Measurements from ENCODE around the gene NEMP2.
"Not testable (repeated sequence)": the region's sequence is repeated elsewhere in the genome, so short reads cannot be mapped to it uniquely, and the experiment has no call there.

Gene NEMP2

DNA sequence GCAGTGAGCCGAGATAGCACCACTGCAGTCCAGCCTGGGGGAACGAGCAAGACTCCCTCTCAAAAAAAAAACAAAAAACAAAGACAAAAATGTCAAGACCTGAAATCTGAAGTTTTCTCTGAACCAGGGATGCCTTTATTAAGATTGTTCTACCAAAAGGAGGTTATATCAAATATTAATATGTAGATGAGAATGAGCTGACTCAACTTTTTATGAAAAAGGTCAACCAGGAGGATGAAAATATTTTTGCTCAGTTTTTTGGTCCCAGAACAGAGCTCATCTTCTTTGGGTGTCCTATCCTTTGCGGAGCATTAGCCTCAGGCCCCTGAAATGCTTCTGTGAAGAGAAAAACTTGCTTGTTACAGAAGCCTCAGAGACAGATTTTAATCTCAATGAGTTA is 44.0 kb downstream of the NEMP2 start:
- no peak for DNase-seq (ENCODE audit: low read depth)

DNA sequence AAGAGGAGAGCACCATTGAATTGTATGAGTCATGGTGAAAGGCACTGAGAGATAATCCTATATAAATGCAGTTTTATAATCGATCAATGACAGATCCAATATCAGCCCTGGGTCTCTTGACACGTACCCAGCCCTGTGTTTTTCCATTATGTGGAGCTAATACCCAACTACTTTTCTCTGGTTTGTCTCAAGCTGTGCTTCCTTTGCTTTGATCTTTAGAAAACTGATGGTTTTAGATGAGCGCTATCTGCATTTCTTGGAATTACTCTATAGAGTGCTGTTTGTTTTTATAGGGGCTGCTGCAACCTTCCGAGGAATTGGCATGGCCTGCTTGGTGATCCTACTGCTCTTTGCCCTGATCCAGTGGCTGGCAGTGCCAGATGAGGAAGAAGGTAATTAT is 45.0 kb downstream of the NEMP2 start:
- DNase-seq (ENCODE audit: low read depth), result no peak

DNA sequence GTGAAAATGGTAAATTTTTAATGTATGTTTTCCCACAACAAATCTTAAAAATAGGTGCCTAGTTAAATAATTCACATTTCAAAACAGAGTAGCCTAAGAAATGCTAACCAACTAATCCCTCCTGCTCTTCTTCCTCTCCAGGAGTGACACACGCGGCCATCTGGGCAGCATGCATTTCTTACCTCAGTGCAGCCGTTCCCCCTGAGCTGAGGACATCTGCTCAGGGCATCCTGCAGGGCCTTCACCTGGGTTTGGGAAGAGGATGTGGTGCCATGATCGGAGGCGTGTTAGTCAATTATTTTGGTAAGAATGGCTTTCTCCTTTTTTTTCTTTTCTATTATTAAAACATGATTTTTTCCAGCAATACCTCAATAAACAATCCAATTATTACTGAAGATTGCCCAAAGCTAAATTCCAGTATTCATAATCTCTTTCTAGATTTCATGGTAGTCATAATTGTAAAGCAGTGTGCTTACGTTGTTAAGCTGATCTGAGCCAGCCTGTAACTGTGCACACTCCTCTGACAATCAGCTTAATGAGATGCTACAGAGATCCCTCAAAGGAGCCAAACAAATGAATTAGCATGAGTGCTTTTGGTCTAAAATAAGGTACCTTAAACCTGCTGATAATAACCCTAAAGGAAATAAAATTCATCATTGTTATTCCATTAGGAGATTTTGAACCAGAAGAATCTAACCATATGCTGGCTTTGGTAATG is 45.8 kb downstream of the NEMP2 start:
- no peak for DNase-seq (ENCODE audit: low read depth)

DNA sequence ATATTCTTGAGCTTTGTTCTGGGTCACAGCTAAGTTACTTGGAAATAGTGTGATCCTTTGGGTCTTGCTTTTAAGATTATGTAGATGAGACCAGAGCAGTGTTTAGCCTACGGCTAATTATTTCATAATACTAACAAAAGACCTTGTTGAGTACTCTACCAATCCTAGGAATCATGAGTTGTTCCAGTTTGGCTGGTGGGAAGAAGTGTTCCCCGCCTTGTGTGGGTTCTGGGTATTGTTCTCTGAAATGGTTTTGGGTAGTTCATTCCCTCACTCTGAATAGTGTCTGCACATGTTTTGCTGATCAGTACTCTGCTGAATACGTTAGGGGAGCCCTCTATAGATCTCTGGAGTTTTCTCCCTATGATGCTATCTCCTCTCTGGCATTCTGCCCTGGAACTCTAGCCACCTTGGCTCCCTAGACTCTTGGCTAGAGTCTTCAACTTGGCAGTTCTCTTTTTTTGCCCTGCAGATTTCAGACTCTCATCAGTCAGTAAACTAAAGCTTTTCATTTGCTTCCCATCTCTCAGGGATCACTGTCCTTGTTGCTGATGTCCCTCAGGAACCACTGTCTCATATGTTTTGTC is 48.4 kb downstream of the NEMP2 start:
- no peak for DNase-seq (ENCODE audit: low read depth)

DNA sequence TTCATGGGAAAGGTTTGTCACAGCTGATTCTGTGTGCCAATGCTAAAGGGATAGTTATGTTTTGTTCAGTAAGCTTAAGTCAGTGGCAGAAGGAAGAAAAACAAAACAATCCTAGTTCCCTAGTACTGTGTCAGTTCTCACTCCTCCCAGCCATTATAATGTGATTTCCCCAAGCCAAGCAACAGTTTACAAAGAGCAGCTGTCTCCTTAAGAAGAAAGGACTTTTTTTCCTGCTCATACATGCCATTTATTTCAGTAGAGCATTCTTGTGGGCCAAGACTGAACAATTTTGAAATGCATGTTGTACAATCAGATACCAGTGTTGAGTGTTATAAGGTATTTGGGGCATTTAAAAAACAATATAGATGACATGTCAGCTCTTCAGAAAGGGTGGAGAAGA is 52.1 kb downstream of the NEMP2 start:
- no peak for DNase-seq (ENCODE audit: low read depth)

DNA sequence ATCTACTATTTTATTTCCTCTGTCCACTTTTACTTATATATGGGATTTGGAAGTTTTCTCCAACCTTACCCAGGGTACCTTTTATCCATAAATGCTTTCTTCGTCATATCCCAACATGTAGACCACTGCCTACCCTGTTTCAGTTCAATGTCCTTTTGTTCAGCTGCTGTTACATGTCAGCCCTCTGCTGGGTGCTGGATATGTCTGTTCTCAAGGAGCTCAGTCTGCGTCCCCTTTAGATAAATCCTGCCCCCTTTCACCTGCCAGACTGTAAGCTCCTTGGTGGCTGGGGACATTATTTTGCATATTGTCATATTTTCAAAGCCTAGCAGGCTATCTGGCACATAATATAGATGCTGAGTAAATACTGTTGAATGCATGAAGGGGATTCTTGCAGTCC is 53.2 kb downstream of the NEMP2 start:
- DNase-seq (ENCODE audit: low read depth), result no peak

DNA sequence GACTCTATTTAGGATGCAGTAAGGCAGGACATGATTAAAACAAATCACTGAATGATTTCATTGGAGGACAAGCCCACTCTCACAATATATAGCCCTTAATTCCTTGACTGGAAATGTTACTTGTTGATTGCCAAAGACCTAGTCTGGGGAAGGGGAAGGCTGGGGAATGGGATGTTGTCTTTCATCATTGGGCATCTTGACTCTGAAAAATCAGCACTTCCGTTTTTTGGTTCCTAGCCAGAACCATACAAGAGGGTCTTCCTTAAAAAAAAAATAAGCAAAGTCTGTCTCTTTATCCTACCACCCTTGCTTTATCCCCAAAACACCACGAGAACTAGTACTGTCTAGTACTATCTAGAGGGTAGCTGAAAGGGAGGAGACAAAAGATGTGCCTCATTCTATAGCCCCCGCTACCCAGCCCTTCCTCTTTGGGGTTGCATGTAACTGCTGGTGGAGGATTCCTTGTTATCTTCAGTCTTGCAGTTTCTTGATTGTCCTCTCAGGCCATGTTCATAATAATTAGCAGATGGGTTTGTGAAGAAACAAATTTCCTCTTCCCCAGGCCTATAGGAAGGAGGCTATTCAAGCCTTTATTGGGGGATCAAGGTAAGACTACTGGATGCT is 55.8 kb downstream of the NEMP2 start:
- DNase-seq (ENCODE audit: low read depth), result no peak

DNA sequence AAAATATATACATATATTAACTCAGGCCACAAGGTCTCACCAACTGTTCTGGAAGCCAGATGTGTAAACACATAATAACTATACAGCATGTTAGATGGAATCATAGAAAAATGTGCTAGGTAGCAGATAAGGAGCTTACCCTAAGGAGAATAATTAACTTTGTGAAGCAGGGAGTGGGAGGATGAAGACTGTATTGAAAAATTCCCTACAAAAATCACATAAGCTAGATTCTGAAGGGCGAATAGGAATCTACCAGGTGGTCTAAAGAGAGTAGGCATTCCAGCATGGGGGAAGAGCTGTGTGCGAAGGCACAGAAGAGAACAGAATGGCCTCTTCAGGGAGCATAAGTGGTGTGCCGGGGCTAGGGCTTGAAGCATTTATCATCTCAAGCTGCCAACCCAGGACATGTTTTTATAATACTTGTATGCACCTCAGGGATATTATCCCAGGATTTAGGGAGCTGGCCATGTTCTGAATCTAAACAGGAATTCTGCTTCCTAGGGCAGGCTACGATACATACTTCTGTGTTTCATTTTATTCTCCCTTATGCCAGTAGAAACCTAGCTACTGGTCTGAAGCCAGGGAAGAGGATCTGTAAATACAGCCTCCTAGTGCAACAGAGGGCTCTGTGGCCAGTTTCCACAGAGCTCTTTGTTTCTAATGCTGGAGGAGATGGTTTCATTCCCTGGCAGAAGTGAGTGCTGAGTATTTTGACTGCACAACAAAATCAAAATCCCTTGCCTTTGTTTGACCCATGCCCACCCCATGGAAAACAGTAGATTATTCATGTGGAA is 56.7 kb downstream of the NEMP2 start:
- DNase-seq (ENCODE audit: low read depth), result peak; percentile 25

DNA sequence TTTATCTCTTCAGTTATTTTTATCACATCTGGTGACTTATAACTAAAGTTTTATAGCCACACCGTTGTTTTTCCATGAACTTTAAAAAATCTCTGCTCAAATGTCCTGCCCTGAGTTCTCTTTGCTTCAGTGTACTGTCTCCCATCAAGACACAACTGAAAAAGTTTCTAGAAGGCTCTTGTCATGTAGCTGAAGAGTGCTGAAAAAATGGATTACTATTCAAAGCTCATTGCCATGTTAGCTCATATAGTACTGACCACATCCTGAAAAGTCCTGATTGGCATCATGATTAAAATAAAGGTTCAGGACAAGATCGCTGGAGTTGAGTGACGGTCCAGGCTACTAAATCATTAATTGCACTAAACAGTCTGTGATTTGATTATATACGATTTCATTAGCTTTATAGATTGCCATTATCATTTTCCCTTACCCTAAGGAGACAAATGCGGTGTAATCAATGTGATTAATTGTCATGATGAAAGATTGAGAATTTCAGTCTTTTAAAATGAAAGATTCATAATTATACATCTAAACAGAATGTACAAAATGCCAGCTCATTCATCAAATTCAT is 64.2 kb downstream of the NEMP2 start:
- DNase-seq (ENCODE audit: low read depth), result no peak

DNA sequence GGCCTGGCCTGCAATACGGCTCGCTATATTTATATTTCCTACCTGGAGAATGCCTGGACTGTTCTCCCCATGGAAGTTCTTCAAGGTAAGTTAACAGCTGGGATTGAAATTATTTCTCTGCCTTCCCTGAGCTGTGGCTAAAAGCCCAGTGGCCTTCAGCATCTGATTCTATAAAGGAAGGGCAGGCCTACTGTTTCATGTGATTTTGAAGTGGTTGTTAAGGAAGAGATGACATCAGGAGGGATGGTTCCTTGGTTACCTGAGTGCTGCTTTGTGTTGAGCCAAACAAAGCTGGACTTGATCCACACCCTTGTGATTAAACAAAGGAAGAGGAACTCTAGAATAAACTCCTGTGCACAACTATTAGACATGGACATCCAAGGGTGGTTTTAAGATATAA is 64.8 kb downstream of the NEMP2 start:
- peak; percentile 42 for DNase-seq (ENCODE audit: low read depth)

DNA sequence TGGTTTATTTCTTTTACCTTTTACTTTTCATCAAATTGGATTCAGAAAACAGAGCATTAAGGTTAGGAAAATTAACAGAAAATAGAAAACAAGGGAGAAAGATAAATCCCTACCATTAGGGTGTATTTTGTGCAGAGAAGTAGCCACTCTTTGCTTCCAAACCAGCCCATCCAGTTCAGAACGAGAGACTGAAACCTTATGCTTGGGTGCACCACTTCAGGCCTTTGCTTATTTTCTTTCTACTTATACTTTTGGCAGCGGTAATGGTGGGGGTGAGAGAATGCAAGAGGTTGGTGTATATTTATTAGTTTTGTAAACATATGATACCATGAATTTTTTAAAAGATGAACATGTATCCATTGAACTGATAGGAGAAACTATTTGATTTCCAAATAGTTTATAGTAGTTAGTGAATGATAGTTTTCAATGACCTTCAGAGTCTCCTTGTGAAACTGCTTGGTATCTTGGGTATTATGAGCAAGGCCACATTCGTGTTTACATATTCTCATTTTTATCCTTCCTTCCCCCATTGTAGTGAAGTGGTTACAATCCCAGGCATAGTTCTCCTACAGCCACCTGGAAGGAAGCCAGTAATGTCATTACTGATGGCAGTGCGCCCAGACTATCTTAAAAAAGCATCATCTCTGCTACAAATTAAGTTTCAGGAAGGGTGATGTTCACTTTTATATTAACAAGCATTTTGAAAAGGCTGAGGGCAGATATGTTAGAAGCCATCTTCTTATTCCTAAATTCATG is 65.5 kb downstream of the NEMP2 start:
- DNase-seq (ENCODE audit: low read depth), result peak; percentile 94

DNA sequence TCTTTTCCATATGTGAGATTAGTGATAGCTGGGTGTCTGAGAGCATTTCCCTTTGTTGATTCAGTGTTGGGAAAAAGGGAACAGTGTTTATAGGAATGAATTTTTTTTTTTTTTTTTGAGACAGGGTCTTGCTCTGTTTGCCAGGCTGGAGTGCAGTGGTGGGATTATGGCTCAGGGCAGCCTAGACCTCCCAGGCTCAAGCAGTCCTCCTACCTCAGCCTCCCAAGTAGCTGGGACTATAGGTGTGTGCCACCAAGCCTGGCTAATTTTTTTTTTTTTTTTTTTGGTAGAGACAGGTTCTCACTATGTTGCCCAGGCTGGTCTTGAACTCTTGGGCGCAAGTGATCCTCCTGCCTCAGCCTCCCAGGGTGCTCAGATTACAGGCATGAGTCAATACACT is 66.2 kb downstream of the NEMP2 start:
- DNase-seq (ENCODE audit: low read depth), result not testable (repeated sequence)

DNA sequence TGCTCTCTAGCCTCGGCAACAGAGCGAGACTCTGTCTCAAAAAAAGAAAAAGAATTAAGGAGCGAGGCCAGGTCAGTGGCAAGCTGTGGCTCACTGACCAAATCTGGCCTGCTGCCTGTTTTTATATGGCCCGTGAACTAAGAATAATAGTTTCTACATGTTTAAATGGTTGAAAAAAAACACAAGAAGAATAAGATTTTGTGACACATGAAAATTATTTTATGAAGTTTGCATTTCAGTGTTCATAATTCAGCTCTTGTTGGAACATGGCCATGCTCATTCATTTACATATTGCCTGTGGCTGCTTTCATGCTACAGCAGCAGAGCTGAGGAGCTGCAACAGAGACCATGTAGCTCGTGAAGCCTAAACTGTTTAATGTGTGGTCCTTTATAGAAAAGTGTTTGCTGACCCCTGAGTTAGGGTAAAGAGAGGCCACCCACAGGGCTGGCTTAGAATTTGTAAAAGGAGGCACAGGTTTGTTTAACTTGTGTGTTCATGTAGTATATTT is 66.9 kb downstream of the NEMP2 start:
- peak; percentile 65 for DNase-seq (ENCODE audit: low read depth)

DNA sequence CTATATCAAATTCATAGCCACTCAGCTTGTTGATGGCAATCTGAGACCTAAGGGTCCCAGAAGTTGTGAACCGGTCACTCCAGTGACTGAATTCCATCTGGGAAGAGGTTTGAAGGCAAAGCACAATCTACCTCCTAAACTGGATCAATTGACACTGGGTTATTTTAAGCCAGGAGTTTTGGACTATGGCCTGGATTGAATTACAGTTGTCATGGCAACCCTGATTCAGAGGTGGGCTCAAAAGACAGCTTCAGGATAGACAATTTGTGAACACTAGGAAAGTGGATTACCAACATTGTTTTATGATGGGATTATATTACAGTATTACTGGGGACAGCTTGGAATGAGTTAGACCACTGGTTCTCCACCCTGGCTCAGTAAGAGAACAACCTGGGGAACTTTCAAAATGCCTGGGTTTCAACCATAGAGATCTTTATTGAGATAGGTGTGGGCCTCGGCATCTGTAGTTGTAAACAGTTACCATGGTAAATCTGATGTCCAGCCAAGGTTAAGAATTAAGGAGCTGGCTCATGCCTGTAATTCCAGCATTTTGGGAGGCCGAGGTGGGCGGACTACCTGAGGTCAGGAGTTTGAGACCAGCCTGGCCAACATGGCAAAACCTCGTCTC is 67.6 kb downstream of the NEMP2 start:
- DNase-seq (ENCODE audit: low read depth), result peak; percentile 17

DNA sequence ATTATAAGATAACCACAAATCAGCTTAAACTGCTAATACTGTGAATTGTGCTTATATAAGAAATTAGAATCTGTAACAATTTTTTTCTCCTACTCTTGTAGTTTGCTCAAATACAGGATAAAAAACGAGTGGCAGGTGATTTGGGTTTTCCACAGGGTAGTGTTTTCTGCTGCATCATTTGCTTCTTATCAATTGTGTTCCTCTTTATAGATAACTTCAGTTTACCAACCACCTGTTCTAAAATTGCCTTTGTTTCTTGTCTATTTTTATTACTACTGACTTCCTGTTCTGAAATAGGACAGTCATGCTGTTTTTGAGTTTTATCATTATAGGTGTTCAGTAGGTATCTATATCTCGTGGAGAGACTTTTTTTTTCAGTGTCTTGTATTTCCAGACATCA is 69.5 kb downstream of the NEMP2 start:
- DNase-seq (ENCODE audit: low read depth), result no peak

DNA sequence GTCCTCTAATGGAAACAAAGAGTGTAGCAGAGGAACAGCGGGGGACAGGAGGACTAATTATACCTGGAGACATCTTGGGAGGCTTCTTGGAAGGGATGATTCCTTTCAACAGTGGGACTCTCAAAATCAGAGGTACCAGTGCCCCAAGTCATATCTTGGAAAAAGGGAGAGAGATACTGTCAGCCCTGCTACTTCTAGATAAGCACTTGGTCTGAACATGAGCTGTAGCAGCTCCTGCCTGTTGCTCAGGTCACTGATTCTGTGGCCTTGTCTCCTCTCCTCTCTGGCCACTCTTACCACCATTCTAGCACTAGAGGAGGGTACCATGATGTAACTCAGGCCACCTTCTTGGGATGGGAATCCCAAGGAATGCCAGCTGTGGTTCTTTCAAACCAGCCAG is 71.9 kb downstream of the NEMP2 start:
- DNase-seq (ENCODE audit: low read depth), result no peak

DNA sequence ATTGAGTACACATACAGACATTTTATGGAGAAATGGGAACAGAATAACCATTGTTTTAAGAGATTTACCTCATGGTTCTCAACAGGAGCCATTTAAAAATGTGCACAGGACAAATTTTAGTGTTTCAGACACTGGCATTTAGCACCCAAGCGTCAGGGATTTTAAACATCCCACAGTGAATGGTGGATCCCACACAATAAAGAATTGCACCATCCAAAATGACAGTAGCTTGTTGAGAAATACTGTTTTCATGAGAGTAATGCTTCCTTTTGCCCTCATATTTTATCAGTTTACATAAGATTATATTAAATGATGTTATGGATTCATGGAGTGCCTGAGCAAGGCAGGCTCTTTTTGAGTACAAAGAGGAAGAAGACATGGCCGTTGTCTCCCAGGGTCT is 72.3 kb downstream of the NEMP2 start:
- no peak for DNase-seq (ENCODE audit: low read depth)

DNA sequence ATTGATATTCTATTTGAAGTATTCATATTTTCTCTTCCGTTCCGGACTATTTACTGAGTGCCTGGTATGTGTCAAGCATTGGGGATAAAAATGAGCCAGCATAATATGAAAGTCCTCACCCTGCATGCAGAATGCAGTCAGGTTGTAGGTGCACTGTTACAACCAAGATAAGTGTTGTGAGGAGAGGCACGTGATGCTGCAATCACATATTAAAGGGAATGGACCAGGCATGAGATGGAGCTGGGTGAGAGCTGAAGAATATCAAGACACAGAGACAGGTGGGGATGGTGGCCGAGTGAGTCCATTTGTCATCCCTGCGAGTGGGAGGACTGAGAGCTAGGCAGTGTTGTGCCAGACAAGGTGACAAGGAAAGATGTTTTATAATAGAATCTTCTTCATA is 74.0 kb downstream of the NEMP2 start:
- DNase-seq (ENCODE audit: low read depth), result no peak

DNA sequence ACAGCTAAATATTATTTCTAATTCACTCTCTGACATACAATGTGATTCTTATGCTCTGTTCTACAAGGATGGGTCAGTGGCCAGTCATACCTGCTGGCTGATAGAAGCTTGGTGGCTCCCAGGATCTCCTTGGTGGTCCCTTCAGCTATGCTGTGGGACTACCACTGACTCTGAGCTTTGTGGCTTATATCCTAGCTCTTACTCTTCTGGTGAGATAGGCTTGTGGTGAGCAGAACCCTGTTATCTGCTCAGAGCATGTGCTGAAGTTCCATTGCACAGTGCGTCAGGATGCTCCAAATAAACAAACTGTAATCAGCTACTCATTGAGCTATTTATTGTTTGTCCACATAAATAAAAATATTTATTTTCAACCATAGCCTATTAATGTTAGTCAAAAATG is 74.6 kb downstream of the NEMP2 start:
- no peak for DNase-seq (ENCODE audit: low read depth)

DNA sequence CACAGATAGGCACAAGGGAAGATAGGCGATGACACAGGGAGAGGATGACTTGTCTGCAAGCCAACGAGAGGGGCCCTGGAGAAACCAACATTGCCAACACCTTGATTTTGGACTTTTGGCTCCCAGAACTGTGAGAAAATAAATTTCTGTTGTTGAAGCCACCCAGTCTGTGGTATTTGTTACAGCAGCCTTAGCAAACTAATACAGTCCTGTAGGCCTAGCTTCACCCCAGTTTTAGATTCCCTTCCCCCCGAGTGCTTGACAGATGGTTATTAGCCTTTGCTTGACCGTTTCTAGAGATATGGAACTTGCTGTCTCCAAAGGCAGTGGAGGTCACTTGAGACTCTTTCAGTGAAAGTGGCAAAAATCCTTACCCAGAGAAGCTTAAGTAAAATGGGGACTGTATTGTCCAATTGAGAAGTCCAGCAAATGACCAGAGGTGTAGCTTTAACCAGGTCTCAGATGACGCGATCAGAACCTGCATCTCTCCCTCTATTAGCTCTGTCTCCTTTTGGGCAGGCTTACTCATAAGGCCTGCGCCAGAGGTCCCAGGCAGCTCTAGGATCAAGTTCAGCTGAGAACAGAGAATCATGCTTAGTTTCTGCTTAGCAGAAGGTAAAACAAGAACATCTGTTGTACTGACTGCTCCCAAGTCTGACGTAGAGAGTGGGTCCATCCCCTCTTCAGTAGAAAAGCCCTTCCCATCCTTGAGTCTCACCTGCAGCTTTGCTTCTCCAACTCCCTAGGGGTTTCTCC is 76.0 kb downstream of the NEMP2 start:
- DNase-seq (ENCODE audit: low read depth), result no peak

All from stromal cell of bone marrow (primary cell).